Lower leg skin (tissue), 4 donors: ENCODE measurements around the gene ASXL2. TPM values are rescaled to one million over a fixed set of nuclear protein-coding genes. Genes with fewer than 3 reads are reported as not detected.
"Not testable (repeated sequence)": the region's sequence is repeated elsewhere in the genome, so short reads cannot be mapped to it uniquely, and the experiment has no call there.

Experiments used
- DNase-seq, 2 donors: peaks; one replicate each; pipeline ENCODE4 v3.0.0-alpha.2; 2019; ENCODE audit warnings: low spot score in 2 of 2
- H3K4me3 ChIP-seq: fragments of 200-600 bp; sonication (generic); 2 replicates; pipeline ENCODE4 v1.5.1; 2017; ENCODE audit warnings: mild to moderate bottlenecking, low read depth; ENCODE audit not compliant: poor library complexity, severe bottlenecking
- POLR2A ChIP-seq, 2 donors: fragments of 450-650 bp; IDR thresholded peaks; one replicate each; pipeline ENCODE4 v1.6.1; 2016 to 2017; ENCODE audit warnings: antibody characterized with exemption in 2 of 2, mild to moderate bottlenecking in 1 of 2, moderate library complexity in 1 of 2
- WGBS, 2 donors: methylation state at CpG; one replicate each; pipeline ENCODE4 v1.1.5; 2018; 5-methylcytosine and 5-hydroxymethylcytosine counted together
- intact Hi-C: fragments of 100-400 bp; cut with DNase I; formaldehyde crosslinking; loops from one replicate; pipeline ENCODE4 v1.15.0; 2023; ENCODE audit warnings: low total_unique reads
- total RNA-seq, 4 donors: library from RNA; depleted of rRNA; stranded (reverse); fragments of >200 nt; gene quantifications; one replicate each; pipeline ENCODE4 v1.1.0, GENCODE V29; 2016
- TF ChIP-seq, protein P1 (sequence below), 3 donors: fragments of 450-650 bp; IDR thresholded peaks; one replicate each; pipeline ENCODE4 v1.5.1; 2016; ENCODE audit warnings: antibody characterized with exemption in 3 of 3, mild to moderate bottlenecking in 3 of 3, moderate library complexity in 2 of 3

ASXL2 gene
- total RNA-seq, 4 donors from 2014 or later = 15.1 to 21.4 (median 20.0) TPM

DNA sequence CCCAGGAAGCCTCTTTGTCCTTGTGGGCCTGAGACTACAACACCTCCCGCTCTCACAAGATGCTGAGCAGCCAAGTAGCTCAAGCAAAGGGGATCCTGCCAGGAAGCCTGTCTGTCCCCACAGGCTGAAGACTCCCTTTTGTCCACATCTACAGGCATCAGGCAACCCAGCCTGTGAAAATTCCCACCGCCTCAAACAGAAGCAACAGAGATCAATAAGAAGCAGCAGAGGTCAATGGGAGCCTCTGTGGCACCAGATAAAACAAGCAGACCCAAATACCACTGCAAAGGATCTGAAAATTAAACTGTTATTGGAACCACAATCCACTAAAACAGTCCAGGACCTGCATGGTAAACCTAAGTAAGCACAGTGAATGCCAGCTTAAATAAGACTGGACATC is 48.5 kb downstream of the ASXL2 start:
- no peak for DNase-seq
- no peak overlapping the region for H3K4me3 ChIP-seq
- intact Hi-C loops = no loop called here
- WGBS, 2 donors = 95 to 100% methylated on average over 2 of the region's 2 CpGs
- no peak for TF ChIP-seq POLR2A (IDR thresholded peaks at IDR 0.05)
- TF ChIP-seq, protein P1, sequence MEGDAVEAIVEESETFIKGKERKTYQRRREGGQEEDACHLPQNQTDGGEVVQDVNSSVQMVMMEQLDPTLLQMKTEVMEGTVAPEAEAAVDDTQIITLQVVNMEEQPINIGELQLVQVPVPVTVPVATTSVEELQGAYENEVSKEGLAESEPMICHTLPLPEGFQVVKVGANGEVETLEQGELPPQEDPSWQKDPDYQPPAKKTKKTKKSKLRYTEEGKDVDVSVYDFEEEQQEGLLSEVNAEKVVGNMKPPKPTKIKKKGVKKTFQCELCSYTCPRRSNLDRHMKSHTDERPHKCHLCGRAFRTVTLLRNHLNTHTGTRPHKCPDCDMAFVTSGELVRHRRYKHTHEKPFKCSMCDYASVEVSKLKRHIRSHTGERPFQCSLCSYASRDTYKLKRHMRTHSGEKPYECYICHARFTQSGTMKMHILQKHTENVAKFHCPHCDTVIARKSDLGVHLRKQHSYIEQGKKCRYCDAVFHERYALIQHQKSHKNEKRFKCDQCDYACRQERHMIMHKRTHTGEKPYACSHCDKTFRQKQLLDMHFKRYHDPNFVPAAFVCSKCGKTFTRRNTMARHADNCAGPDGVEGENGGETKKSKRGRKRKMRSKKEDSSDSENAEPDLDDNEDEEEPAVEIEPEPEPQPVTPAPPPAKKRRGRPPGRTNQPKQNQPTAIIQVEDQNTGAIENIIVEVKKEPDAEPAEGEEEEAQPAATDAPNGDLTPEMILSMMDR (IDR thresholded peaks at IDR 0.05) = no peak

DNA sequence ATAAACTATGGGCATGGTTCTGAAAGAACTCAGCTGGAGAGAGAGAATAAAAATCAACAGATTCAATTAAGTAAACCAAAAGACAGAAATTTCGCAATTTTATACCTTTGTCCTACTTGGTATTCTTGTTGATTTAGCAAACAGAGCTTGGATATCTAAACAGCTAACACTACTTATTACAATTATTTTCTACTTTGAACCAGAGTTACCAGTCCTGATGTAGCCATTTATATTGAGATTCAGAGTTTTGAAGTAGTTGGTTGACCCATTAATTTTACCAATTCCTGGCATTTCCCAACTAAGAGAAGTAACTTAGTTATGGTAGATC is 48.9 kb downstream of the ASXL2 start:
- no peak overlapping the region for H3K4me3 ChIP-seq
- 89 to 90% methylated on average over 1 of the region's 1 CpG for WGBS, 2 donors
- intact Hi-C loops = no loop called here
- TF ChIP-seq POLR2A (IDR thresholded peaks at IDR 0.05) = no peak
- TF ChIP-seq, protein P1 (IDR thresholded peaks at IDR 0.05) = no peak
- no peak for DNase-seq

DNA sequence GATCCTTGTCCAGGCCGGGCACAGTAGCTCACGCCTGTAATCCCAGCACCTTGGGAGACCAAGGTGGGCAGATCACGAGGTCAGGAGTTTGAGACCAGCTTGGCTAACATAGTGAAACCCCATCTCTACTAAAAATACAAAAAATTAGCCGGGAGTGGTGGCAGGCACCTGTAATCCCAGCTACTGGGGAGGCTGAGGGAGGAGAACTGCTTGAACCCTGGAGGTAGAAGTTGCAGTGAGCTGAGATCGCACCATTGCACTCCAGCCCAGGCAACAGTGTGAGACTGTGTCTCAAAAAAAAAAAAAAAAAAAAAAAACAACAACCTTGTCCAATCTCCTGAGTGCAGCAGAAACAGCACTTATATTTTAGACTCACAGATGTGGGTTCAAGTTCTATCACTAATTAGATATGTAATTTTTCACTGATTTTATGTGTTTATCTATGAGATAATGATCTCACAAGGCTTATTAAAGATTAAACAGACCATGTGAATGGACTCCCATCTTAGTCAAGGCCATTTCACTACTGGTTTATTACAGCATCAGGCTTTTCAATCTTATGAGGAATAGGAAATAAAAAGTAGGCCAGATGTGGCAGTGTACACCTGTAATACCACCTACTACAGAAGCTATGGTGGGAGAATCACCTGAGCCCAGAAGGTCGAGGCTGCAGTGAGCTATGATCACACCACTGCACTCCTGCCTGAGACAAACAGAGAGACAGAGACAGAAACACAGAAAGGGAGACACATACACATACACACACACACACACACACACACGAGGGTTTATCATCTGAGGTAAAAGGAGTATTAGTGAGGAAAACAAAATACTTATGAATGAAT is 49.5 kb downstream of the ASXL2 start:
- DNase-seq, intact Hi-C loops, H3K4me3 ChIP-seq: not testable (repeated sequence)
- WGBS, 2 donors = 95 to 96% methylated on average over 7 of the region's 7 CpGs

DNA sequence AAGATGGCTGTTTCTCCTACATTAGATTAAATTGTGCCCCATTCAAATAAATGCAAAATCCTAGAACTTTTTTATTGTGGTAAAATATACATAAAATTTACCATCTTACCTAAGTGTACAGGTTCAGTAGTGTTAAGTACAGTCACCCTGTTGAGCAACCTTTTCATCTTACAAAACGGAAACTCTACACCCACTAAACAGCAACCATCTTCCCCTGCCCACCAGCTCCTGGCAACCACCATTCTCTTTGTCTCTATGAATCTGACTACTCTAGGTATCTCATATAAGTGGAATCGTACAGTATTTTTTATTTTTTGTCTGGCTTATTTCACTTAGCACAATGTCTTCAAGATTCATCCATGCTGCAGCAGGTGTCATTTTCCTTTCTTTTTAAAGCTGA is 53.0 kb downstream of the ASXL2 start:
- H3K4me3 ChIP-seq = no peak overlapping the region
- DNase-seq = no peak
- WGBS, 2 donors = 89 to 90% methylated on average over 2 of the region's 2 CpGs
- TF ChIP-seq, protein P1 (IDR thresholded peaks at IDR 0.05) = no peak
- no peak for TF ChIP-seq POLR2A (IDR thresholded peaks at IDR 0.05)
- intact Hi-C loops = no loop called here

DNA sequence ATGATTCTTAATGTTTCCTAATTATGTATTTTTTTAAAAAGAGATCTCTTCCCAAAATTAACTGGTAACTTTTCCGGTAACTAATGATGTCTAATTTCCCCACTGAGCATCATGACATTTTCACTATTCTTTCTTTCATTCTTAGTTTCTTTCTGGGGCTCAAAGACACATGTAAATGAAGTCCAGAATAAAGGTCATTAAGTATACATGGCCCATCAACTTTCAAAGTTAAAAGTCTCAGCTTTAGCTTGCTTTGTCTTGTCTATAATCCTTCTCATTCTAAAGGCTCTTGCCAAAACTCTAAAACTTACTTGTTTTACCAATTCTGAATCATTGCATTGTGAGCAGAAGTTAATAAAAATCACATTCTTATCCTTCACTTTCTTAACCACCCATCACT is 53.6 kb downstream of the ASXL2 start:
- no peak for TF ChIP-seq POLR2A (IDR thresholded peaks at IDR 0.05)
- WGBS, 2 donors = 90 to 95% methylated on average over 1 of the region's 1 CpG
- intact Hi-C loops = no loop called here
- DNase-seq = no peak
- H3K4me3 ChIP-seq = no peak overlapping the region

DNA sequence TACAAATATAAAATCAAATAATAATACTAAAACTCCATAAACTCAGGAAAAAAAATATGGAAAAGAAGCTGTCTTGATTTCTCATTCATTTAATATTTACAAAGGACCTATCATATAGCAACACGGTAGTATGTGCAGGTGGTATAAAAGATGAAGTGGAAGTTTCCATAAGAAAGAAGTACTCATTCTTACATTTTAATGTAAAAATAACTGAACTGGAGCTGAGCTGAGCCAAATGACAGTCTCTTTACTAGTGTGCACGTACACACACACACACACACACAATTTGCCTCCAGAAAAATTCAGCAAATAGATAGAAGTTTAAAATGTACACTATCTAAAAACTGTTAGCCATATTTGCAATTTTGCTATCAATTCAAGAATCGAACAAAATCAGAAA is 54.1 kb downstream of the ASXL2 start:
- intact Hi-C loops = no loop called here
- TF ChIP-seq POLR2A (IDR thresholded peaks at IDR 0.05) = no peak
- TF ChIP-seq, protein P1 (IDR thresholded peaks at IDR 0.05) = no peak
- no peak overlapping the region for H3K4me3 ChIP-seq
- DNase-seq = no peak
- 88 to 91% methylated on average over 3 of the region's 3 CpGs for WGBS, 2 donors
